Activated CD4-positive, alpha-beta memory T cell treated with anti-CD3 and anti-CD28 coated beads, Interleukin-2, amount 10 ng/mL, durations not matched to agents 7 days and 5 days (primary cell): ENCODE data around the gene MUC20. TPM values are rescaled to one million over a fixed set of nuclear protein-coding genes. Genes with fewer than 3 reads are reported as not detected.
"Not testable (repeated sequence)": the region's sequence is repeated elsewhere in the genome, so short reads cannot be mapped to it uniquely, and the experiment has no call there.

Source experiments
- CTCF ChIA-PET: fragments of 350-600 bp; sonication (Branson Sonifier 250); formaldehyde crosslinking; loops from one replicate; lab custom pipeline; 2021; ENCODE audit warnings: antibody characterized with exemption, inconsistent platforms; lab: Charles Lee
- POLR2A ChIA-PET: fragments of 350-600 bp; sonication (Branson Sonifier 250); formaldehyde crosslinking; loops from one replicate; lab custom pipeline; 2021; ENCODE audit warnings: antibody characterized with exemption; lab: Charles Lee
- DNase-seq: peaks from one replicate; pipeline ENCODE4 v3.0.0-alpha.2; 2020
- H3K27ac Mint-ChIP-seq: one replicate; pipeline ENCODE4 v1.8.0; 2021; ENCODE audit warnings: mild to moderate bottlenecking, mixed read lengths
- H3K27me3 Mint-ChIP-seq: one replicate; pipeline ENCODE4 v1.8.0; 2021; ENCODE audit warnings: mixed read lengths
- H3K36me3 Mint-ChIP-seq: one replicate; pipeline ENCODE4 v1.8.0; 2021; ENCODE audit warnings: low read depth, mixed read lengths
- H3K4me1 Mint-ChIP-seq: one replicate; pipeline ENCODE4 v1.8.0; 2021; ENCODE audit warnings: mixed read lengths
- H3K4me3 Mint-ChIP-seq: one replicate; pipeline ENCODE4 v1.8.0; 2021; ENCODE audit warnings: mild to moderate bottlenecking, mixed read lengths
- H3K9me3 Mint-ChIP-seq: one replicate; pipeline ENCODE4 v1.8.0; 2021; ENCODE audit warnings: mixed read lengths
- total RNA-seq, 2 experiments: library from RNA; stranded (reverse); gene quantifications; one replicate each; pipeline ENCODE4 v1.2.3, GENCODE V29; 2021

The MUC20 gene
- total RNA-seq, 2 experiments from 2014 or later: 1.2 to 2.8 TPM

- H3K27me3 Mint-ChIP-seq, H3K4me1 Mint-ChIP-seq, H3K27ac Mint-ChIP-seq, H3K4me3 Mint-ChIP-seq, CTCF ChIA-PET, H3K9me3 Mint-ChIP-seq, H3K36me3 Mint-ChIP-seq, DNase-seq, POLR2A ChIA-PET: not testable (repeated sequence)
Observed at GRCh38 chr3:195710126-195710905, 10.5 kb upstream of the MUC20 start.

- DNase-seq, H3K27me3 Mint-ChIP-seq, H3K4me1 Mint-ChIP-seq, H3K4me3 Mint-ChIP-seq, POLR2A ChIA-PET, H3K9me3 Mint-ChIP-seq, CTCF ChIA-PET, H3K36me3 Mint-ChIP-seq, H3K27ac Mint-ChIP-seq: not testable (repeated sequence)
Observed at GRCh38 chr3:195711091-195711812, 9.5 kb upstream of the MUC20 start.

GRCh38 chr3:195711813-195712534, 8.8 kb upstream of the MUC20 start:
- no peak for DNase-seq
- H3K36me3 Mint-ChIP-seq: peaks cover 10% of the 10 kb centered on the region
- H3K27me3 Mint-ChIP-seq: no peaks in the 10 kb centered on the region
- no peak overlapping the region for H3K4me3 Mint-ChIP-seq
- POLR2A ChIA-PET: no interaction called here
- CTCF ChIA-PET: no interaction called here
- no peak overlapping the region for H3K27ac Mint-ChIP-seq
- peaks cover 4% of the 10 kb centered on the region for H3K4me1 Mint-ChIP-seq
- peaks cover 7% of the 10 kb centered on the region for H3K9me3 Mint-ChIP-seq

GRCh38 chr3:195712535-195712910, 8.3 kb upstream of the MUC20 start:
- CTCF ChIA-PET: not testable (repeated sequence)

GRCh38 chr3:195713150-195713549, 7.6 kb upstream of the MUC20 start:
- H3K36me3 Mint-ChIP-seq, H3K4me3 Mint-ChIP-seq, H3K9me3 Mint-ChIP-seq, DNase-seq, POLR2A ChIA-PET, H3K27me3 Mint-ChIP-seq, H3K27ac Mint-ChIP-seq, H3K4me1 Mint-ChIP-seq, CTCF ChIA-PET: not testable (repeated sequence)

More at GRCh38 chr3:195712535-195712910, 8.3 kb upstream of the MUC20 start:
- H3K9me3 Mint-ChIP-seq, H3K27ac Mint-ChIP-seq, POLR2A ChIA-PET, H3K4me1 Mint-ChIP-seq, H3K4me3 Mint-ChIP-seq, H3K27me3 Mint-ChIP-seq, DNase-seq, H3K36me3 Mint-ChIP-seq: not testable (repeated sequence)

- H3K36me3 Mint-ChIP-seq: peaks cover 10% of the 10 kb centered on the region
- peaks cover 7% of the 10 kb centered on the region for H3K9me3 Mint-ChIP-seq
- H3K4me3 Mint-ChIP-seq: no peak overlapping the region
- no peak overlapping the region for H3K27ac Mint-ChIP-seq
- no peaks in the 10 kb centered on the region for H3K27me3 Mint-ChIP-seq
- CTCF ChIA-PET: interaction anchor here (0.6 to 1.7 kb wide), 3 partner anchors 135 to 1205 kb away, joined by 3 to 5 read pairs (median 4); no protein-coding TSS in a partner anchor
- no peak for DNase-seq
- POLR2A ChIA-PET: no interaction called here
- H3K4me1 Mint-ChIP-seq: peaks cover 4% of the 10 kb centered on the region
Observed at GRCh38 chr3:195714380-195715011, 6.3 kb upstream of the MUC20 start.

- Mint-ChIP-seq H3K4me1 (peaks cover 4% of the 10 kb centered on the region), H3K9me3 (peaks cover 7% of the 10 kb centered on the region), H3K27me3 (no peaks in the 10 kb centered on the region), H3K4me3 (no peak overlapping the region), H3K27ac (no peak overlapping the region), H3K36me3 (peaks cover 10% of the 10 kb centered on the region)
- ChIA-PET POLR2A (no interaction called here), CTCF (interaction anchor here (0.6 to 1.7 kb wide), 4 partner anchors 131 to 1204 kb away, joined by 3 to 5 read pairs (median 4); no protein-coding TSS in a partner anchor)
- no peak for DNase-seq
Observed at GRCh38 chr3:195715134-195715533, 5.6 kb upstream of the MUC20 start.

GRCh38 chr3:195715583-195716266, 5.1 kb upstream of the MUC20 start:
- POLR2A ChIA-PET: no interaction called here
- peaks cover 7% of the 10 kb centered on the region for H3K9me3 Mint-ChIP-seq
- DNase-seq: no peak

GRCh38 chr3:195717416-195717815, 3.4 kb upstream of the MUC20 start:
- peaks cover 7% of the 10 kb centered on the region for H3K9me3 Mint-ChIP-seq
- ChIA-PET CTCF (no interaction called here), POLR2A (no interaction called here)

More at GRCh38 chr3:195715583-195716266, 5.1 kb upstream of the MUC20 start:
- Mint-ChIP-seq H3K27me3 (no peaks in the 10 kb centered on the region), H3K4me3 (no peak overlapping the region), H3K4me1 (peaks cover 4% of the 10 kb centered on the region), H3K27ac (no peak overlapping the region), H3K36me3 (peaks cover 10% of the 10 kb centered on the region)
- CTCF ChIA-PET: interaction anchor here (0.6 to 1.7 kb wide), 4 partner anchors 131 to 1203 kb away, joined by 3 to 5 read pairs (median 4); no protein-coding TSS in a partner anchor

GRCh38 chr3:195717852-195718476, 2.8 kb upstream of the MUC20 start:
- H3K27me3 Mint-ChIP-seq: no peaks in the 10 kb centered on the region
- H3K27ac Mint-ChIP-seq: no peak overlapping the region
- no peak for DNase-seq
- CTCF ChIA-PET: interaction anchor here (1.2 kb wide), 1 partner anchor 176 kb away, joined by 3 read pairs; no protein-coding TSS in a partner anchor
- peaks cover 10% of the 10 kb centered on the region for H3K36me3 Mint-ChIP-seq
- no peak overlapping the region for H3K4me3 Mint-ChIP-seq
- POLR2A ChIA-PET: no interaction called here
- peaks cover 7% of the 10 kb centered on the region for H3K9me3 Mint-ChIP-seq
- peaks cover 4% of the 10 kb centered on the region for H3K4me1 Mint-ChIP-seq

More at GRCh38 chr3:195717416-195717815, 3.4 kb upstream of the MUC20 start:
- no peak overlapping the region for H3K4me3 Mint-ChIP-seq
- H3K27ac Mint-ChIP-seq: no peak overlapping the region
- H3K36me3 Mint-ChIP-seq: peaks cover 10% of the 10 kb centered on the region
- no peak for DNase-seq
- H3K27me3 Mint-ChIP-seq: no peaks in the 10 kb centered on the region
- peaks cover 4% of the 10 kb centered on the region for H3K4me1 Mint-ChIP-seq

GRCh38 chr3:195718477-195718984, 2.2 kb upstream of the MUC20 start:
- Mint-ChIP-seq H3K27me3 (no peaks in the 10 kb centered on the region), H3K36me3 (peaks cover 10% of the 10 kb centered on the region), H3K9me3 (peaks cover 7% of the 10 kb centered on the region), H3K4me1 (peaks cover 4% of the 10 kb centered on the region), H3K4me3 (no peak overlapping the region), H3K27ac (no peak overlapping the region)
- ChIA-PET POLR2A (no interaction called here), CTCF (interaction anchor here (0.7 to 1.2 kb wide), 2 partner anchors 176 to 323 kb away, joined by 3 read pairs; no protein-coding TSS in a partner anchor)
- no peak for DNase-seq
